Keratinocyte (primary cell): ENCODE measurements around the gene FTSJ3. TPM values are rescaled to one million over a fixed set of nuclear protein-coding genes. Genes with fewer than 3 reads are reported as not detected.

Source experiments
- DNase-seq: peaks from one replicate; pipeline ENCODE4 v3.0.0-alpha.2; 2011; ENCODE audit warnings: low read depth, missing footprints, low spot score
- FAIRE-seq: peaks from 2 replicates; lab custom pipeline; 2011; peaks lifted over from hg19 to GRCh38; lab: Jason Lieb, UNC
- H2AFZ ChIP-seq: 2 replicates; pipeline ENCODE4 v1.6.0; 2012; ENCODE audit warnings: low read length, control low read depth, inconsistent platforms; ENCODE audit not compliant: control insufficient read depth
- H3K27ac ChIP-seq: 2 replicates; pipeline ENCODE4 v1.5.1; 2011; ENCODE audit warnings: low read length; ENCODE audit not compliant: control insufficient read depth, insufficient read depth
- H3K27me3 ChIP-seq: 3 replicates; pipeline ENCODE4 v1.6.0; 2011; ENCODE audit warnings: low read length; ENCODE audit not compliant: control insufficient read depth, insufficient read depth; ENCODE audit errors: extremely low read depth
- H3K36me3 ChIP-seq, 2 experiments: 2 replicates in 1 of 2; 3 replicates in 1 of 2; pipeline ENCODE4 v1.5.1; 2011; ENCODE audit warnings: low read length in 2 of 2, mild to moderate bottlenecking in 1 of 2; ENCODE audit not compliant: control insufficient read depth in 2 of 2, insufficient read depth in 2 of 2; ENCODE audit errors: extremely low read depth in 1 of 2
- H3K4me1 ChIP-seq: 3 replicates; pipeline ENCODE4 v1.5.1; 2011; ENCODE audit warnings: low read length; ENCODE audit not compliant: control insufficient read depth, insufficient read depth; ENCODE audit errors: extremely low read depth
- H3K4me2 ChIP-seq: 3 replicates; pipeline ENCODE4 v1.6.0; 2011; ENCODE audit warnings: low read depth, low read length; ENCODE audit not compliant: control insufficient read depth, insufficient read depth; ENCODE audit errors: extremely low read depth
- H3K4me3 ChIP-seq, 3 experiments: fragments of 200-600 bp in 1 of 3; sonication (generic) in 1 of 3; 2 replicates in 2 of 3; 3 replicates in 1 of 3; pipeline ENCODE4 v1.5.1; 2011 to 2016; ENCODE audit warnings: low read length in 3 of 3, mild to moderate bottlenecking in 3 of 3, control low read depth in 2 of 3, inconsistent platforms in 1 of 3, low read depth in 1 of 3, mixed read lengths in 1 of 3, mixed run types in 1 of 3, moderate library complexity in 1 of 3; ENCODE audit not compliant: control insufficient read depth in 2 of 3, insufficient read depth in 2 of 3; ENCODE audit errors: extremely low read depth in 1 of 3
- H3K79me2 ChIP-seq: 2 replicates; pipeline ENCODE4 v1.6.0; 2012; ENCODE audit warnings: low read length; ENCODE audit not compliant: control insufficient read depth, insufficient read depth
- H3K9ac ChIP-seq: 3 replicates; pipeline ENCODE4 v1.6.0; 2011; ENCODE audit warnings: low read length; ENCODE audit not compliant: control insufficient read depth, insufficient read depth; ENCODE audit errors: extremely low read depth
- H3K9me1 ChIP-seq: 3 replicates; pipeline ENCODE4 v1.6.0; 2011; ENCODE audit warnings: low read length; ENCODE audit not compliant: control insufficient read depth, insufficient read depth; ENCODE audit errors: extremely low read depth
- H3K9me3 ChIP-seq: 2 replicates; pipeline ENCODE4 v1.5.1; 2012; ENCODE audit warnings: low read depth, low read length; ENCODE audit not compliant: control insufficient read depth
- H4K20me1 ChIP-seq: 3 replicates; pipeline ENCODE4 v1.6.0; 2011; ENCODE audit warnings: low read length; ENCODE audit not compliant: control insufficient read depth, insufficient read depth; ENCODE audit errors: extremely low read depth
- CTCF ChIP-seq, 3 experiments: IDR thresholded peaks in 1 of 3; conservative IDR thresholded peaks in 1 of 3; optimal IDR thresholded peaks in 1 of 3; 2 replicates in 2 of 3; 3 replicates in 1 of 3; pipeline versions ENCODE3 to v1.5.1; 2011; ENCODE audit warnings: low read length in 3 of 3, mild to moderate bottlenecking in 3 of 3, moderate library complexity in 2 of 3, control low read depth in 1 of 3, inconsistent platforms in 1 of 3; ENCODE audit not compliant: insufficient read depth in 2 of 3; ENCODE audit errors: extremely low read depth in 1 of 3
- EZH2 ChIP-seq: IDR thresholded peaks from one replicate; pipeline ENCODE4 v1.6.1; 2012; ENCODE audit warnings: inconsistent platforms, mild to moderate bottlenecking, low read length, moderate library complexity
- dilution Hi-C: fragments of 300-500 bp; cut with MboI; formaldehyde crosslinking; loops from one replicate; pipeline ENCODE4 v1.7.0; 2020; ENCODE audit warnings: low sequenced_read_pairs; ENCODE audit not compliant: extremely low pct_ligation_motif_present
- polyA plus RNA-seq, 5 experiments: library from polyadenylated mRNA; depleted of rRNA in 3 of 5; stranded (reverse) in 3 of 5; stranded (forward) in 1 of 5; unstranded in 1 of 5; fragments of >200 nt; gene quantifications; 1 replicate in 1 of 5; 2 replicates in 3 of 5; 3 replicates in 1 of 5; pipeline versions ENCODE4 v1.2.1 to v1.2.3, GENCODE V29; 2011 to 2012; ENCODE audit warnings: missing spikeins in 2 of 5, low read depth in 1 of 5, low replicate concordance in 1 of 5

Gene FTSJ3
- polyA plus RNA-seq, 1 donor (not counting 4 experiments of a cell fraction or from before 2014, with no cell fraction given) = 43.7 TPM

- H3K27me3 ChIP-seq = no peaks in the 10 kb centered on the region
- H3K4me3 ChIP-seq = peak within 1 kb of the TSS; percentile 93 to 99 (median 96)
- H3K4me1 ChIP-seq = peaks cover 25% of the 10 kb centered on the region
- dilution Hi-C loops = no loop called here
- H3K9me3 ChIP-seq = no peaks in the 10 kb centered on the region
- DNase-seq (no peak), FAIRE-seq (no peak)
- H4K20me1 ChIP-seq = peaks cover 7% of the 10 kb centered on the region
- peak within 1 kb of the TSS; percentile 96 for H3K4me2 ChIP-seq
- H3K79me2 ChIP-seq = peaks cover 89% of the 10 kb centered on the region
- H2AFZ ChIP-seq = peak within 1 kb of the TSS; percentile 91
- peak within 1 kb of the TSS; percentile 95 for H3K9ac ChIP-seq
- H3K36me3 ChIP-seq = peaks cover 6 to 14% of the 10 kb centered on the region in 2 experiments
- TF ChIP-seq CTCF (optimal IDR thresholded peaks at IDR 0.05 in 1 of 3, IDR thresholded peaks at IDR 0.05 in 1 of 3, conservative IDR thresholded peaks at IDR 0.05 in 1 of 3; ENCODE audit: extremely low read depth in 1 of 3, insufficient read depth in 2 of 3, low read length in 3 of 3) (no peak), EZH2 (no peak)
- peak within 1 kb of the TSS; percentile 99 for H3K27ac ChIP-seq
- H3K9me1 ChIP-seq = no peaks in the 10 kb centered on the region
Measured at GRCh38 chr17:63774141-63774968, 53.1 kb downstream of the FTSJ3 start, which contains the start of gene DDX42. TSS of gene DDX42 (plus strand) at chr17:63774170. CDS start at chr17:63787050, 12,880 bp downstream.

- no peaks in the 10 kb centered on the region for H3K9me1 ChIP-seq
- peaks cover 25% of the 10 kb centered on the region for H3K4me1 ChIP-seq
- dilution Hi-C loops = no loop called here
- H2AFZ ChIP-seq = peak within 1 kb of the TSS; percentile 91
- TF ChIP-seq EZH2 (no peak), CTCF (optimal IDR thresholded peaks at IDR 0.05 in 1 of 3, IDR thresholded peaks at IDR 0.05 in 1 of 3, conservative IDR thresholded peaks at IDR 0.05 in 1 of 3; ENCODE audit: extremely low read depth in 1 of 3, insufficient read depth in 2 of 3, low read length in 3 of 3) (no peak)
- peak within 1 kb of the TSS; percentile 93 to 99 (median 96) for H3K4me3 ChIP-seq
- peak within 1 kb of the TSS; percentile 96 for H3K4me2 ChIP-seq
- H3K27me3 ChIP-seq = no peaks in the 10 kb centered on the region
- H3K36me3 ChIP-seq = peaks cover 6 to 12% of the 10 kb centered on the region in 2 experiments
- H4K20me1 ChIP-seq = peaks cover 7% of the 10 kb centered on the region
- no peaks in the 10 kb centered on the region for H3K9me3 ChIP-seq
- FAIRE-seq (peak; percentile 62), DNase-seq (peak; percentile 94)
- peaks cover 89% of the 10 kb centered on the region for H3K79me2 ChIP-seq
- peak within 1 kb of the TSS; percentile 95 for H3K9ac ChIP-seq
- H3K27ac ChIP-seq = peak within 1 kb of the TSS; percentile 99
Measured at GRCh38 chr17:63773272-63774140, 54.0 kb downstream of the FTSJ3 start, which contains the start of gene CCDC47. TSS of gene CCDC47 (minus strand) at chr17:63773597. CDS start at chr17:63766175, 7,422 bp downstream.
